OCI-LY1 (cell line): ENCODE results near the gene FAM161B.
"Not testable (repeated sequence)": the region's sequence is repeated elsewhere in the genome, so short reads cannot be mapped to it uniquely, and the experiment has no call there.

Experiments used
- H2AFZ ChIP-seq: fragments of 200-600 bp; sonication (generic), shearing (Covaris generic); 2 replicates; pipeline ENCODE4 v1.6.0; 2014; ENCODE audit warnings: antibody characterized with exemption, mild to moderate bottlenecking, low read length
- H3F3A ChIP-seq: fragments of 200-600 bp; sonication (generic), shearing (Covaris generic); 2 replicates; pipeline ENCODE4 v1.6.0; 2014; ENCODE audit warnings: mild to moderate bottlenecking, antibody characterized with exemption, low read length, moderate library complexity; ENCODE audit not compliant: insufficient read depth
- H3K27ac ChIP-seq: fragments of 200-600 bp; sonication (generic); 2 replicates; pipeline ENCODE4 v1.5.1; 2014; ENCODE audit warnings: low read length, mixed run types, mild to moderate bottlenecking, low read depth; ENCODE audit not compliant: poor library complexity, severe bottlenecking
- H3K27me3 ChIP-seq: fragments of 200-600 bp; sonication (generic); 2 replicates; pipeline ENCODE4 v1.6.0; 2014; ENCODE audit warnings: antibody characterized with exemption, mild to moderate bottlenecking, low read length, moderate library complexity; ENCODE audit not compliant: insufficient read depth
- H3K36me3 ChIP-seq: fragments of 200-600 bp; sonication (generic); 2 replicates; pipeline ENCODE4 v1.6.1; 2014; ENCODE audit warnings: mild to moderate bottlenecking, antibody characterized with exemption, low read length, moderate library complexity, mixed read lengths; ENCODE audit not compliant: insufficient read depth
- H3K4me1 ChIP-seq: fragments of 200-600 bp; sonication (generic); 2 replicates; pipeline ENCODE4 v1.5.1; 2014; ENCODE audit warnings: mild to moderate bottlenecking, low read length, moderate library complexity; ENCODE audit not compliant: insufficient read depth, severe bottlenecking
- H3K4me2 ChIP-seq: fragments of 200-600 bp; sonication (generic), shearing (Covaris generic); 2 replicates; pipeline ENCODE4 v1.6.1; 2014; ENCODE audit warnings: low read length
- H3K4me3 ChIP-seq: fragments of 200-600 bp; sonication (generic); 2 replicates; pipeline ENCODE4 v1.5.1; 2014; ENCODE audit warnings: low read length, low read depth, mild to moderate bottlenecking, mixed read lengths; ENCODE audit not compliant: poor library complexity, severe bottlenecking
- H3K79me2 ChIP-seq: fragments of 200-600 bp; shearing (Covaris generic); 2 replicates; pipeline ENCODE4 v1.6.1; 2016; ENCODE audit warnings: mixed run types, low read length, mixed read lengths; ENCODE audit not compliant: insufficient read depth
- H3K9ac ChIP-seq: fragments of 200-600 bp; sonication (generic), shearing (Covaris generic); 2 replicates; pipeline ENCODE4 v1.6.1; 2014; ENCODE audit warnings: mild to moderate bottlenecking, low read length, mixed read lengths
- H3K9me2 ChIP-seq: fragments of 200-600 bp; sonication (generic), shearing (Covaris generic); 2 replicates; pipeline ENCODE4 v1.6.1; 2014; ENCODE audit warnings: low read depth, mild to moderate bottlenecking, low read length, mixed read lengths
- H3K9me3 ChIP-seq: fragments of 200-600 bp; shearing (Covaris generic); 2 replicates; pipeline ENCODE4 v1.6.1; 2014; ENCODE audit warnings: low read length, mixed read lengths
- H4K20me1 ChIP-seq: fragments of 200-600 bp; sonication (generic), shearing (Covaris generic); 2 replicates; pipeline ENCODE4 v1.6.0; 2016; ENCODE audit warnings: mild to moderate bottlenecking, low read length; ENCODE audit not compliant: insufficient read depth
- CTCF ChIP-seq: fragments of 200-600 bp; sonication (generic), shearing (Covaris generic); IDR thresholded peaks from 2 replicates; pipeline ENCODE4 v1.5.1; 2017; ENCODE audit warnings: mild to moderate bottlenecking, antibody characterized with exemption, low read length, moderate library complexity, mixed read lengths
- EZH2 ChIP-seq: fragments of 200-600 bp; sonication (generic), shearing (Covaris generic); IDR thresholded peaks from 2 replicates; pipeline ENCODE4 v1.8.0; 2017; ENCODE audit warnings: borderline replicate concordance, mixed run types, mild to moderate bottlenecking, antibody characterized with exemption, low read length, moderate library complexity, mixed read lengths

The FAM161B gene

DNA sequence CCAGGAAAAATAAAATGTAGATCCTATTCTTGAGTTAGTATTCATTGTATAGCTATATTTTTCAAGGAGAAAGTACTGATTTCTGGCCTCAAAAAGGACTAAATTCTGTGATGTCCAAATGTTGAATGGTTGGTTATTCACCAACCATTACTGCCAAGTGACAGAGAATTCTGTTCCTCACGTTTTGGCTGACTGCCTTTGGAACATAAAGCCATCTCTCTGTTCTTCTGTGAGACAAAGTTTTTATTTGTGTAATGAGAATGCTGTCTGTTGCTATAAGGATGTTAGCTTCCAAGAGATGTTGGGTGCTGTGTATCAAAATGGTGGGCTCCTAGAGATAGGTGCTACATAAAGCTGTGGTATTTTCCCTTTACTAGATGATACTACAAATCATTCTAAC lies 54.0 kb downstream of the FAM161B start:
- no peaks in the 10 kb centered on the region for H4K20me1 ChIP-seq
- no peak overlapping the region for H3K9ac ChIP-seq
- no peak overlapping the region for H2AFZ ChIP-seq
- TF ChIP-seq EZH2 (no peak), CTCF (no peak)
- no peaks in the 10 kb centered on the region for H3K4me1 ChIP-seq
- H3K27ac ChIP-seq, result no peak overlapping the region
- no peak overlapping the region for H3K4me2 ChIP-seq
- peaks cover 16% of the 10 kb centered on the region for H3K79me2 ChIP-seq
- no peak overlapping the region for H3K4me3 ChIP-seq
- peaks cover 88% of the 10 kb centered on the region for H3K36me3 ChIP-seq
- no peaks in the 10 kb centered on the region for H3K9me3 ChIP-seq
- no peaks in the 10 kb centered on the region for H3K27me3 ChIP-seq
- H3F3A ChIP-seq, result no peaks in the 10 kb centered on the region
- H3K9me2 ChIP-seq, result no peaks in the 10 kb centered on the region

DNA sequence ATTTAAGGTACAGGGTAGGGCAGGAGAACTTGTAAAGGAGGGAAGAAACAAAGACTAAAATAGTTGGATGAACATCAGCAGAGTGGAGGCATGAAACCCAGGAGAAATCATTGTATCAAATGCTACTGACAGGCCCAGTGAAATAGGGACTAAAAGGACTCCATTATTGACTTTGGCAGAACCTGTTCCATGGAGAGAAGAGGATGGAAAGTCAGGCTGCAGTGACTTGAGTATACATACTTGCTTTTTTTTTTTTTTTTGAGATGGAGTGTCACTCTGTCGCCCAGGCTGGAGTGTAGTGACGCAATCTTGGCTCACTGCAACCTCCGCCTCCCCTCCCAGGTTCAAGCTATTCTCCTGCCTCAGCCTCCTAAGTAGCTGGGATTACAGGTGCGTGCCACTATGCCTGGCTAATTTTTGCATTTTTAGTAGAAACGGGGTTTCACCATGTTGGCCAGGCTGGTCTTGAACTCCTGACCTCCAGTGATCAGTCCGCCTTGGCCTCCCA lies 55.7 kb downstream of the FAM161B start:
- H3K4me2 ChIP-seq, H3K27me3 ChIP-seq, H2AFZ ChIP-seq, H3K4me3 ChIP-seq, H4K20me1 ChIP-seq, H3K9me3 ChIP-seq, H3K27ac ChIP-seq, H3K9ac ChIP-seq, H3K9me2 ChIP-seq, H3K4me1 ChIP-seq, H3F3A ChIP-seq: not testable (repeated sequence)
- Histone ChIP-seq H3K36me3 (peaks cover 71% of the 10 kb centered on the region), H3K79me2 (peaks cover 33% of the 10 kb centered on the region)

GRCh38 chr14:73889376-73889775 lies 60.5 kb downstream of the FAM161B start:
- Histone ChIP-seq H3K9ac (no peak overlapping the region), H3K9me2 (no peaks in the 10 kb centered on the region), H3K9me3 (no peaks in the 10 kb centered on the region), H3F3A (peaks cover 3% of the 10 kb centered on the region; the same call in 1 of the 2 replicates), H4K20me1 (no peaks in the 10 kb centered on the region), H2AFZ (no peak overlapping the region), H3K4me3 (no peak overlapping the region), H3K4me2 (no peak overlapping the region), H3K27ac (no peak overlapping the region), H3K36me3 (peaks cover 27% of the 10 kb centered on the region), H3K79me2 (peaks cover 65% of the 10 kb centered on the region), H3K4me1 (peaks cover 37% of the 10 kb centered on the region), H3K27me3 (no peaks in the 10 kb centered on the region)
- TF ChIP-seq EZH2 (no peak), CTCF (no peak)

- H3K4me1 ChIP-seq, result peaks cover 37% of the 10 kb centered on the region
- H3K4me3 ChIP-seq, result peak overlapping the region; percentile 97
- TF ChIP-seq CTCF, result no peak
- no peak for TF ChIP-seq EZH2
- peaks cover 65% of the 10 kb centered on the region for H3K79me2 ChIP-seq
- H3K9me3 ChIP-seq, result no peaks in the 10 kb centered on the region
- H3K4me2 ChIP-seq, result peak overlapping the region; percentile 87; the same call in 1 of the 2 replicates
- no peaks in the 10 kb centered on the region for H3K27me3 ChIP-seq
- no peak overlapping the region for H2AFZ ChIP-seq
- peaks cover 3% of the 10 kb centered on the region; the same call in 1 of the 2 replicates for H3F3A ChIP-seq
- H3K9me2 ChIP-seq, result no peaks in the 10 kb centered on the region
- no peak overlapping the region for H3K27ac ChIP-seq
- H4K20me1 ChIP-seq, result no peaks in the 10 kb centered on the region
- no peak overlapping the region; the same call in 1 of the 2 replicates for H3K9ac ChIP-seq
- peaks cover 23% of the 10 kb centered on the region for H3K36me3 ChIP-seq
Measured at GRCh38 chr14:73888971-73889370, 60.9 kb downstream of the FAM161B start.
